ENCODE data around the gene TULP1. TPM values are rescaled to one million over a fixed set of nuclear protein-coding genes. Genes with fewer than 3 reads are reported as not detected.

The TULP1 gene
- total and polyA plus RNA-seq, 2 of the 8 experiments (the other 6 are each of a cell fraction or from before 2014, with no cell fraction given) = 3.2 to 6.8 TPM

DNA sequence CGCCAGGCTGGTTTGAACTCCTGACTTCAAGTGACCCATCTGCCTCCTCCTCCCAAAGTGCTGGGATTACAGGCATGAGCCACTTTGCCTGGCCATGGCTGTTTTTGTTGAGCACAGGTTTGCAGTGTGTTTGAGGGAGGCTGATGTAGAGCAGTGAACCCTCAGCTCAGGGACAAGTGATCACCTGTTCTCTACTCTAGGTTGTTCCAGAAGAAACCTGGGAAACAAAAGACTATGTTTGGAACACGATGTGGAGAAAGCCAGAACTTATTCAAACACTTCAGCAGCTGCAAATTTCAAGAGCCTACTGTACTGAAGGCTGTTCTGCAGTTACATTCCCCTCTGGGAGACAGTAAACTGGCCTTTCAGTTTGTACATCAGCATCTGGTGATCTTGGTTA lies 4.7 kb downstream of the TULP1 start (continued):
- TF ChIP-seq, protein P1, sequence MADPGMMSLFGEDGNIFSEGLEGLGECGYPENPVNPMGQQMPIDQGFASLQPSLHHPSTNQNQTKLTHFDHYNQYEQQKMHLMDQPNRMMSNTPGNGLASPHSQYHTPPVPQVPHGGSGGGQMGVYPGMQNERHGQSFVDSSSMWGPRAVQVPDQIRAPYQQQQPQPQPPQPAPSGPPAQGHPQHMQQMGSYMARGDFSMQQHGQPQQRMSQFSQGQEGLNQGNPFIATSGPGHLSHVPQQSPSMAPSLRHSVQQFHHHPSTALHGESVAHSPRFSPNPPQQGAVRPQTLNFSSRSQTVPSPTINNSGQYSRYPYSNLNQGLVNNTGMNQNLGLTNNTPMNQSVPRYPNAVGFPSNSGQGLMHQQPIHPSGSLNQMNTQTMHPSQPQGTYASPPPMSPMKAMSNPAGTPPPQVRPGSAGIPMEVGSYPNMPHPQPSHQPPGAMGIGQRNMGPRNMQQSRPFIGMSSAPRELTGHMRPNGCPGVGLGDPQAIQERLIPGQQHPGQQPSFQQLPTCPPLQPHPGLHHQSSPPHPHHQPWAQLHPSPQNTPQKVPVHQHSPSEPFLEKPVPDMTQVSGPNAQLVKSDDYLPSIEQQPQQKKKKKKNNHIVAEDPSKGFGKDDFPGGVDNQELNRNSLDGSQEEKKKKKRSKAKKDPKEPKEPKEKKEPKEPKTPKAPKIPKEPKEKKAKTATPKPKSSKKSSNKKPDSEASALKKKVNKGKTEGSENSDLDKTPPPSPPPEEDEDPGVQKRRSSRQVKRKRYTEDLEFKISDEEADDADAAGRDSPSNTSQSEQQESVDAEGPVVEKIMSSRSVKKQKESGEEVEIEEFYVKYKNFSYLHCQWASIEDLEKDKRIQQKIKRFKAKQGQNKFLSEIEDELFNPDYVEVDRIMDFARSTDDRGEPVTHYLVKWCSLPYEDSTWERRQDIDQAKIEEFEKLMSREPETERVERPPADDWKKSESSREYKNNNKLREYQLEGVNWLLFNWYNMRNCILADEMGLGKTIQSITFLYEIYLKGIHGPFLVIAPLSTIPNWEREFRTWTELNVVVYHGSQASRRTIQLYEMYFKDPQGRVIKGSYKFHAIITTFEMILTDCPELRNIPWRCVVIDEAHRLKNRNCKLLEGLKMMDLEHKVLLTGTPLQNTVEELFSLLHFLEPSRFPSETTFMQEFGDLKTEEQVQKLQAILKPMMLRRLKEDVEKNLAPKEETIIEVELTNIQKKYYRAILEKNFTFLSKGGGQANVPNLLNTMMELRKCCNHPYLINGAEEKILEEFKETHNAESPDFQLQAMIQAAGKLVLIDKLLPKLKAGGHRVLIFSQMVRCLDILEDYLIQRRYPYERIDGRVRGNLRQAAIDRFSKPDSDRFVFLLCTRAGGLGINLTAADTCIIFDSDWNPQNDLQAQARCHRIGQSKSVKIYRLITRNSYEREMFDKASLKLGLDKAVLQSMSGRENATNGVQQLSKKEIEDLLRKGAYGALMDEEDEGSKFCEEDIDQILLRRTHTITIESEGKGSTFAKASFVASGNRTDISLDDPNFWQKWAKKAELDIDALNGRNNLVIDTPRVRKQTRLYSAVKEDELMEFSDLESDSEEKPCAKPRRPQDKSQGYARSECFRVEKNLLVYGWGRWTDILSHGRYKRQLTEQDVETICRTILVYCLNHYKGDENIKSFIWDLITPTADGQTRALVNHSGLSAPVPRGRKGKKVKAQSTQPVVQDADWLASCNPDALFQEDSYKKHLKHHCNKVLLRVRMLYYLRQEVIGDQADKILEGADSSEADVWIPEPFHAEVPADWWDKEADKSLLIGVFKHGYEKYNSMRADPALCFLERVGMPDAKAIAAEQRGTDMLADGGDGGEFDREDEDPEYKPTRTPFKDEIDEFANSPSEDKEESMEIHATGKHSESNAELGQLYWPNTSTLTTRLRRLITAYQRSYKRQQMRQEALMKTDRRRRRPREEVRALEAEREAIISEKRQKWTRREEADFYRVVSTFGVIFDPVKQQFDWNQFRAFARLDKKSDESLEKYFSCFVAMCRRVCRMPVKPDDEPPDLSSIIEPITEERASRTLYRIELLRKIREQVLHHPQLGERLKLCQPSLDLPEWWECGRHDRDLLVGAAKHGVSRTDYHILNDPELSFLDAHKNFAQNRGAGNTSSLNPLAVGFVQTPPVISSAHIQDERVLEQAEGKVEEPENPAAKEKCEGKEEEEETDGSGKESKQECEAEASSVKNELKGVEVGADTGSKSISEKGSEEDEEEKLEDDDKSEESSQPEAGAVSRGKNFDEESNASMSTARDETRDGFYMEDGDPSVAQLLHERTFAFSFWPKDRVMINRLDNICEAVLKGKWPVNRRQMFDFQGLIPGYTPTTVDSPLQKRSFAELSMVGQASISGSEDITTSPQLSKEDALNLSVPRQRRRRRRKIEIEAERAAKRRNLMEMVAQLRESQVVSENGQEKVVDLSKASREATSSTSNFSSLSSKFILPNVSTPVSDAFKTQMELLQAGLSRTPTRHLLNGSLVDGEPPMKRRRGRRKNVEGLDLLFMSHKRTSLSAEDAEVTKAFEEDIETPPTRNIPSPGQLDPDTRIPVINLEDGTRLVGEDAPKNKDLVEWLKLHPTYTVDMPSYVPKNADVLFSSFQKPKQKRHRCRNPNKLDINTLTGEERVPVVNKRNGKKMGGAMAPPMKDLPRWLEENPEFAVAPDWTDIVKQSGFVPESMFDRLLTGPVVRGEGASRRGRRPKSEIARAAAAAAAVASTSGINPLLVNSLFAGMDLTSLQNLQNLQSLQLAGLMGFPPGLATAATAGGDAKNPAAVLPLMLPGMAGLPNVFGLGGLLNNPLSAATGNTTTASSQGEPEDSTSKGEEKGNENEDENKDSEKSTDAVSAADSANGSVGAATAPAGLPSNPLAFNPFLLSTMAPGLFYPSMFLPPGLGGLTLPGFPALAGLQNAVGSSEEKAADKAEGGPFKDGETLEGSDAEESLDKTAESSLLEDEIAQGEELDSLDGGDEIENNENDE (IDR thresholded peaks at IDR 0.05; ENCODE audit: insufficient replicate concordance, low read length) = no peak
- TF ChIP-seq CTBP2 (IDR thresholded peaks at IDR 0.05; ENCODE audit: borderline replicate concordance, insufficient read depth, insufficient read length, low read length) (no peak), RFX5 (IDR thresholded peaks at IDR 0.05; ENCODE audit: borderline replicate concordance, low read depth, low read length) (no peak)
